HUES6 (cell line): ENCODE results near the gene G6PD.
A peak's percentile ranks its signal among the peaks of the same experiment; 100 is the strongest.

Experiments
- H3K27ac ChIP-seq: 2 replicates; pipeline ENCODE4 v1.7.0; 2013; ENCODE audit warnings: low read depth, mild to moderate bottlenecking, low read length, inconsistent platforms
- H3K27me3 ChIP-seq: 2 replicates; pipeline ENCODE4 v1.6.1; 2013; ENCODE audit warnings: low read length; ENCODE audit not compliant: control insufficient read depth, insufficient read depth
- H3K36me3 ChIP-seq: 2 replicates; pipeline ENCODE4 v1.6.1; 2013; ENCODE audit warnings: low read length; ENCODE audit not compliant: control insufficient read depth, insufficient read depth
- H3K4me1 ChIP-seq: 2 replicates; pipeline ENCODE4 v1.6.1; 2013; ENCODE audit warnings: low read length; ENCODE audit not compliant: control insufficient read depth, insufficient read depth
- H3K4me3 ChIP-seq: 2 replicates; pipeline ENCODE4 v1.5.1; 2013; ENCODE audit warnings: low read depth, low read length
- H3K9ac ChIP-seq: one replicate; pipeline ENCODE4 v1.6.1; 2013; ENCODE audit warnings: mild to moderate bottlenecking, low read length
- H3K9me3 ChIP-seq: 2 replicates; pipeline ENCODE4 v1.6.1; 2013; ENCODE audit warnings: low read depth, low read length; ENCODE audit not compliant: control insufficient read depth, insufficient read depth

The G6PD gene

GRCh38 chrX:154486396-154487207 is 60.0 kb downstream of the G6PD start, which contains the start of gene UBL4A:
Gene UBL4A (minus strand): TSS chrX:154486615. CDS start chrX:154486584, 31 bp downstream.
- peak within 1 kb of the TSS; percentile 67; the same call in 1 of the 2 replicates for H3K27ac ChIP-seq
- H3K4me3 ChIP-seq = peak within 1 kb of the TSS; percentile 67
- H3K4me1 ChIP-seq = peaks cover 21% of the 10 kb centered on the region; the same call in 1 of the 2 replicates
- H3K27me3 ChIP-seq = no peaks in the 10 kb centered on the region
- H3K9me3 ChIP-seq = peaks cover 26% of the 10 kb centered on the region; the same call in 1 of the 2 replicates
- H3K9ac ChIP-seq = peak within 1 kb of the TSS; percentile 78
- H3K36me3 ChIP-seq = peaks cover 32% of the 10 kb centered on the region

GRCh38 chrX:154486052-154486395 is 60.6 kb downstream of the G6PD start:
- peaks cover 21% of the 10 kb centered on the region; the same call in 1 of the 2 replicates for H3K4me1 ChIP-seq
- H3K9ac ChIP-seq = peak overlapping the region; percentile 78
- no peaks in the 10 kb centered on the region for H3K27me3 ChIP-seq
- H3K9me3 ChIP-seq = peaks cover 26% of the 10 kb centered on the region; the same call in 1 of the 2 replicates
- H3K36me3 ChIP-seq = peaks cover 32% of the 10 kb centered on the region
- H3K27ac ChIP-seq = peak overlapping the region; percentile 67; the same call in 1 of the 2 replicates
- peak overlapping the region; percentile 62 for H3K4me3 ChIP-seq

DNA sequence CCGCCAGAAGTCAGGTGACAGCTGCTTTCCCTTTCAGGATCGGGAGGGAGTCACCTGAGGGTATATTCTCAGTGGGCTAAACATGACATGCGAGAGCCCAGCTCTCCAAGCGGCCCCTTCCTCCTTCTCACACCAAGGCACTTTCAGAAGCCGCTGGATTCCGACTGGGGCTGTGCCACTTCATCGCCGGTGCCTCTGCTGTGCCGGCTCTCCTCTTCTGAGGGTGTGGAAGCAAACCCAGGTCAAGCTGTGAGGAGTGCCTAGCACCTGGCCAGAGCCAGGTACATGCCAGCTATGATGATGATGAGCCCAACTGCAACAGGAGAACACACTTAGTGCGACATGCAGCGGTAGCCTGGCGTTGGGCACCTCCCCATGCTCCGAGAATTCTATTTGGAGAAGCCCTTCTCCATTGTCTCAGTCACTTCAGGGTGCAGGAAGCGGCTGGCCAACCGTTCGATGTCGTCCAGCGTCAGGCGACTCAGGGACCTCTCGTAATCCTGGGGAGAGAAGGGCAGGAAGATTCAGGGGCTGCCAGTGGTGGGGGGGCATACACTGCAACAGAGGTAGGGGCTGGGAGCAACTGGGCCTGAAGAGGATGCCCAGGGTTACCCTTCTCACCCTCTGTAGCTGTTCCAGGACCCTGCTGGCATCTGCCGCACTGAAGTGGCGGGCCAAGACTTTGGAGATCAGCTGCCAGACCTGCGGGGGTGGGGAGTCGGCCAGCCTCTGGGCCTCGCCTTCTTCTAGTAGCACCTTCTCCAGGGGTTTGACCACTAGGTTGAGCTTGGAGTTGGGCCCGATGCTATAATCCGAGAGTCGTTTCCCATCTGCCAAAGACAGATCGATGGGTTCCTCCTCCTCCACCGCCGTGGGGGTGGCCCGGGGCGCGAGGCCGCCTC is 61.2 kb downstream of the G6PD start:
- Histone ChIP-seq H3K9me3 (peaks cover 26% of the 10 kb centered on the region; the same call in 1 of the 2 replicates), H3K27ac (peak overlapping the region; percentile 67; the same call in 1 of the 2 replicates), H3K4me3 (peak overlapping the region; percentile 62), H3K4me1 (peaks cover 21% of the 10 kb centered on the region; the same call in 1 of the 2 replicates), H3K9ac (peak overlapping the region; percentile 78), H3K27me3 (no peaks in the 10 kb centered on the region), H3K36me3 (peaks cover 32% of the 10 kb centered on the region)

DNA sequence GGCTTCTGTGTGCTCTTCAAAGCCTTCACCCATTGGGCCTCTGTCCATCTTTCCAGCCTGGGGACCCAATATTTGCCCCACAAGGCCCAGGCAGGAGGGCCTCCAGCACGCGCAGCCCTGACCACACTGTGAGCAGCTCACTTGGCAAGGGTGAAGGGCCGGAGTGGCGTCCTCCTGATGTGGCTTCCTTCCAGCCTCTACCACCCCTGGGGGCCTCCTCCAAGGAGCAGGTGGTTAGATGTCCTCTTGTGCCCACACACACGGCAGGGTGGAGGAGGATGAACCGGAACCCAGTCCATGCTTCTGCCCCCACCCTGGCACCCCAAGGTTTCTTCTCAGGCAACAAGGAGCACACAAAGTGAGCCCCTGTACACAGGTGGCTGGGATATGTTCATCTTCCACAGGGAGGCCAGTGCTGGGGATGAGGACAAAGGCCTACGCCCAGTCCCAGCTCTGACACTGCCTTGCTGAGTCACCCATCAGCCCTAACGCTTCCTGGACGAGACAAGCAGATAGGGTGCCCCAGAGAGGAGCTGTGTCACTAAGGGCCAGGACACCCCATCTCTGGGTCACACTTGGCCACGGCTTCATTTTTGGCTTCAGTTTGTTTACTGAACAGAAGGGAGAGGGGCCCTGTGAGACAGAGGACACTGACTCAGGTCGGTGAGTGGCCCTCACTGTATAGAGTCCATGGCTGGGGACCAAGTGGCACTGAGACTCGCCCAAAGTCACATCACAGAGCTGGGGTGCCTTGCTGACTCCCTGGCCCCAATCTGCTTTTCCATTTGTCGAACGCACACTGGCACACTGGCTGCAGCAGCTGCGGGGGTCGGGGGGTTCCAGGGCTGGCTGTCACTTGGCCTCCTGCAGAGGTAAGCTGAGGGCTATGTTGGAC is 62.1 kb downstream of the G6PD start:
- H3K27ac ChIP-seq = no peak overlapping the region
- peaks cover 32% of the 10 kb centered on the region for H3K36me3 ChIP-seq
- H3K4me1 ChIP-seq = peaks cover 18% of the 10 kb centered on the region; the same call in 1 of the 2 replicates
- H3K9me3 ChIP-seq = peaks cover 24% of the 10 kb centered on the region; the same call in 1 of the 2 replicates
- no peaks in the 10 kb centered on the region for H3K27me3 ChIP-seq
- no peak overlapping the region for H3K4me3 ChIP-seq
- no peak overlapping the region for H3K9ac ChIP-seq

GRCh38 chrX:154483325-154483724 is 63.3 kb downstream of the G6PD start:
- H3K36me3 ChIP-seq = peaks cover 26% of the 10 kb centered on the region
- H3K27ac ChIP-seq = no peak overlapping the region
- H3K4me1 ChIP-seq = peaks cover 19% of the 10 kb centered on the region; the same call in 1 of the 2 replicates
- peaks cover 17% of the 10 kb centered on the region; the same call in 1 of the 2 replicates for H3K9me3 ChIP-seq
- H3K27me3 ChIP-seq = no peaks in the 10 kb centered on the region
- H3K9ac ChIP-seq = no peak overlapping the region
- H3K4me3 ChIP-seq = no peak overlapping the region

GRCh38 chrX:154482786-154483185 is 63.9 kb downstream of the G6PD start:
- no peaks in the 10 kb centered on the region for H3K27me3 ChIP-seq
- H3K27ac ChIP-seq = no peak overlapping the region
- H3K4me3 ChIP-seq = no peak overlapping the region
- H3K9ac ChIP-seq = no peak overlapping the region
- H3K36me3 ChIP-seq = peaks cover 20% of the 10 kb centered on the region
- H3K4me1 ChIP-seq = peaks cover 19% of the 10 kb centered on the region; the same call in 1 of the 2 replicates
- peaks cover 14% of the 10 kb centered on the region; the same call in 1 of the 2 replicates for H3K9me3 ChIP-seq

- H3K36me3 ChIP-seq = peaks cover 19% of the 10 kb centered on the region
- peaks cover 18% of the 10 kb centered on the region; the same call in 1 of the 2 replicates for H3K4me1 ChIP-seq
- no peak overlapping the region for H3K4me3 ChIP-seq
- no peak overlapping the region for H3K9ac ChIP-seq
- H3K9me3 ChIP-seq = peaks cover 14% of the 10 kb centered on the region; the same call in 1 of the 2 replicates
- no peaks in the 10 kb centered on the region for H3K27me3 ChIP-seq
- no peak overlapping the region for H3K27ac ChIP-seq
Measured at GRCh38 chrX:154481911-154482601, 64.6 kb downstream of the G6PD start.
